LNCAP (cell line): ENCODE data around the gene CCDC57.

Experiments used
- TF ChIP-seq, protein P1 (sequence below): fragments of 450-650 bp; IDR thresholded peaks from 2 replicates; pipeline ENCODE4 v1.5.1; 2017; ENCODE audit warnings: mild to moderate bottlenecking

CCDC57 gene

DNA sequence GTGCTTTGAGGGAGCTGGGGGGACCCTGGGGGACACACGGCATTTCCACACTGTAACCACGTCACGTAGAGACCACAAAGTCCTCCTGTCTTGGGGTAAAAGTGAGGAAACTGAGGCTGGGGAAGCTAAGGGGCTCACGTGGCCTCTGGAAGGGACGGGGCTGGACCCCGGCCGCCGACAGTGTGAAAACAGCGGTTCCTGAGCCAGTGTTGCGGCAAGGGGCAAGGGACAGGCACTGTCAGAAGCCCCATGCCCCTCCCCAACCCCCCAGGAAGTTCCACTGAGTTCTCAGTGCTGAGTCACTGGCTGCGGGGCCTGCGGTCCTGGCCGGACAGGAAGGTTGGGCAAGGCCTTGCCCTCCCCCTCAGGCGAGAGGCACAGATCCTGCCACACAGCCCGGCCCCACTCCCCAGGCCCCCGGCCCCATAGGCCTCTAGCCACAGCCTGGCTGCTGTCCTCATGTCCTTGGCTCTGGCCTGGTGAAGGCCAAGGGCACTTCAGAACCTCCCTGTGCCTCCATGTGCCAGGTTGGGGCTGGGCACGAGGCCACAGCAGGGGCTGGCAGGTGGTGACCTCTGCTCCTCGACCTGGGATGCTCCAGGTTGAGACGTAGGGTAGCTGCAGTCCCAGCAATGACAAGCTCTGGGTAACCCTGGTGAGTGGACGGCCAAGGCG, 5.0 kb upstream of the CCDC57 start:
- TF ChIP-seq, protein P1, sequence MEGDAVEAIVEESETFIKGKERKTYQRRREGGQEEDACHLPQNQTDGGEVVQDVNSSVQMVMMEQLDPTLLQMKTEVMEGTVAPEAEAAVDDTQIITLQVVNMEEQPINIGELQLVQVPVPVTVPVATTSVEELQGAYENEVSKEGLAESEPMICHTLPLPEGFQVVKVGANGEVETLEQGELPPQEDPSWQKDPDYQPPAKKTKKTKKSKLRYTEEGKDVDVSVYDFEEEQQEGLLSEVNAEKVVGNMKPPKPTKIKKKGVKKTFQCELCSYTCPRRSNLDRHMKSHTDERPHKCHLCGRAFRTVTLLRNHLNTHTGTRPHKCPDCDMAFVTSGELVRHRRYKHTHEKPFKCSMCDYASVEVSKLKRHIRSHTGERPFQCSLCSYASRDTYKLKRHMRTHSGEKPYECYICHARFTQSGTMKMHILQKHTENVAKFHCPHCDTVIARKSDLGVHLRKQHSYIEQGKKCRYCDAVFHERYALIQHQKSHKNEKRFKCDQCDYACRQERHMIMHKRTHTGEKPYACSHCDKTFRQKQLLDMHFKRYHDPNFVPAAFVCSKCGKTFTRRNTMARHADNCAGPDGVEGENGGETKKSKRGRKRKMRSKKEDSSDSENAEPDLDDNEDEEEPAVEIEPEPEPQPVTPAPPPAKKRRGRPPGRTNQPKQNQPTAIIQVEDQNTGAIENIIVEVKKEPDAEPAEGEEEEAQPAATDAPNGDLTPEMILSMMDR: no peak

DNA sequence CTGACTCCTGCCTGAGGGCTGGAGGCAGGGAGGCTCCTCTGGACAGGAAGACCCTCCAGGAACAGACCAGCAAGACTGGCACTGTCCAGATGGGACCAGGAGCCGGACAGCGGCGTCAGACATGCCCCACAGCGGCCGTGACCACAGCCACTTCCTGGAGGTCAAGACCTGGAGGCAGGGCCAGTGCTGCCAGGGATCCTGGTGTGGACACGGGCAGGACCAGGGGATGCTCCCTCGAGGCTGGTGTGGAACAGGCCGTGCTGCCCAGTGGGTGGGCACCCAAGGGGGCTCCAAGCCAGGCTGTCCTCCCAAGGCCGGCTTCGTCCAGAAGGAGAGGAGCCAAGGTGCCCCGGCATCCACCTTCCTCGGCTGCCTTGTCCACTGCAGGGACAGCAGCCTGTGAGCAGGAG, 4.5 kb upstream of the CCDC57 start:
- TF ChIP-seq, protein P1: no peak

DNA sequence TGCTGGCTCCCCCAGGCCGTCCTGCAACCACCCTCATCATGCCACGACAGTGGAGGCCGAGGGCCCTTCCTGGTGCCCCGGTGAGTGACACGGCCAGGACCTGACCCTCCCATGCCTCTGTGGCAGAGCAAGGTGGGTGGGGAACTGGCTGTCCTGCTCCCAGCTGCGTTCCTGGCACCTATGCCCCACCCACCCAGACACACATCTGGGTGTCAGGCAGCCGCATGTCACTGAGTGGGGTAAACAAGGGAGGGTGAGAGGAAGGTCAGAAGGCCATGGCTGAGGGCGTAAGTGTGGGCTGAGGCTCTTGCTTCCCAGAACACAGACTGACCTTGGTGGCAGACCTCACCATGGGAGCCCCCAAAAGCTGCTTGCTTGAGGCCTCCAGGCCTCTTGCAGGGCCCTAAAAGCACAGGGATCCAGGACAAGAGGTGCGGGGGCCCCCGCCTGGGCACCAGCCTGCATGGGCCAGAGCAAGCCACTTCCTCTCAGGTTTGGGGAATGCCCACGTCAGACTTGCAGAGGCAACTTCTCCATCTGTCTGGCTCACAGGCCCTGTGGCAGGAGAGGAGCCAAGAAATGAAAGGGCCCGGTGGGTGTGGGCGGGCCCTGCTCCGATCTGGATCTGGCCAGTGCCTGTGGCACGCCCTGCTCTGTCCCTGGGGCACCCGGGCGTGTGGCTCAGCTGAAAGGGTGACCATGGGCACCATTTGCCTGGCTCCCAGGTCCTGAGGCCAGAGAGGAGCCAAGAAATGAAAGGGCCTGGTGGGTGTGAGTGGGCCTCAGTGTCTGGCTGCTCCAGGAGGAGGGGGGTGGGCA, 3.9 kb upstream of the CCDC57 start:
- TF ChIP-seq, protein P1: no peak

DNA sequence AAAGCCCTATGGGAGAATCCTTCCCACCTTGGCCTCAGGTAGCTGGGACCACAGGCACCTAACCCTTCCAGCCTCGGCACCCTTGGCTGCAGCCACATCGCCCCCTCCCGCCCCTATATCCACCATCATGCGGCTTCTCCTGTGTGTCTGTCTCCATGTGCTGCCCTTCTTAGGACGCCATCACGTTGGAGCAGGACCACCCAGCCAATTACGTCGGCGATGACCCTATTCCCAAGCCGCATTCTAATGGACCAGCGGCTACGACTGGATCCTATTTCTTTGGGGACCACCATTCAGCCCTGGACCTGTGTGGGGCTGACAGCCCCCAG, 3.3 kb upstream of the CCDC57 start:
- TF ChIP-seq, protein P1: no peak

DNA sequence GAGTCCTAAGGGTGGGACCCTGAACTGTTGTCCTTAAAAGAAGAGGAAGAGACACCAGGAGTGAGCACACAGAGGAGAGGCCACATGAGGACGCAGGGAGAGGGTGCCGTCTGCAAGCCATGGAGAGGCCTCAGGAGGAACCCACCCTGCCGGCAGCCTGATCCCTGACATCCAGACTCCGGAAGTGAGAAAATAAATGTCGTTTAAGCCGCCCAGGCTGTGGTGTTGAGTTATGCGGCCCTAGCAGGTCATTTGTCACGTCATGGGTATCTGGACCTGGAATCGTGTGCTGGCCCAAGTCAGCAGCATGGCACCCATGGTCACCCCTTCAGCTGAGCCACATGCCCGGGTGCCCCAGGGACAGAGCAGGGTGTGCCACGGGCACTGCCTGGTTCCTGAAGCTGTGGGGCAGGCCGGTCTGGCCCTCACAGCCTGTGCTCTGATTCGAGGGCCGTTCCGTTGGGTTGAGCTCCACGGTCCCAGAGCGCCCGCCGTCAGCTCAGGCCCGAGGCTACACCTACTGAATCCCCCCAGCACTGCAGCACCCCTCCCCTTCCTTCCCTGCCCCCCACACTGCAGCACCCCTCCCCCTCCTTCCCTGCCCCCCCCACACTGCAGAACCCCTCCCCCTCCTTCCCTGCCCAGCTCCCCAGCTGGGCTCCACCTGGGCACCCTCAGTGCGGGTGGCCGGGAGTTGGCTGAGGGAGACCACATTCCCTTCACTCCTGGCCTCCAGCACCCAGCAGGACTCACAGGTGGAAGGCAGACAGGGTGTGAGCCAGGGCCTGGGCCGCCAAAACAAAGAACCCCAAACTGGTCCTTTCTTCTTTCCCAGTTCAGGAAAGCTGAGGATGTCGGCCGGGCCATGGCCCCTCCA, 2.7 kb upstream of the CCDC57 start:
- TF ChIP-seq, protein P1: no peak

DNA sequence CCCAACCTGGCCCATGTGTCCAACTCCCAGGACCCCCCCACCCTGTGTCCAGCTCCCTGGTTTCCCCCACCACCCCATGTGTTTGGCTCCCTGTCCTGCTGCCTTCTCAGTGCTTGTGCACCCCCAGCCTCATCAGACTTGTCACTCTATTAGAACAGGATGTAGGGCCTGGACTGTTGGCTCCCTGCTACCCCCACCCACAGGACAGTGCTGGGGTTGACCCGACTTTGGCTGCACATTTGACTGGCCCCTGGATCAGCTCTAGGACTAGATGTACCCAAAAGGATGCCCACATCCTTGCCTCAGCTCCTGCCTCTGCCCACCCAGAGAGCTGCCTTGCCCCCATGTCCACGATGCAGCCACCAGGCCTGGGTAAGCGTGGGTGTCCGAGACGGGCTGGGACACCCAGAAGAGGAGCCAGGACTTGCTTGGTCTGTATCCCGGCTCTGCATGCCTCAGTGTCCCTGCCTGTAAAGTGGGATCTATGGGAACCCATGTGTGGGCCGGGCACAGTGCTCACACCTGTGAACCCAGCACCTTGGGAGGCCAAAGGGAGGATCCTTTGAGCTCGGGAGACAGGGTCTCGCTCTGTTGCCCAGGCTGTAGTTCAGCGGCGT, 1.5 kb upstream of the CCDC57 start:
- TF ChIP-seq, protein P1: no peak
